A549 treated with AZD2906 at 1 μM for 4 hours (cell line): Measurements from ENCODE around the gene U2AF2. TPM values are rescaled to one million over a fixed set of nuclear protein-coding genes. Genes with fewer than 3 reads are reported as not detected.

ENCODE experiments used
- total RNA-seq: library from RNA; stranded (reverse); fragments of 200-300 nt; extraction: Qiagen RNA extraction; gene quantifications from 5 replicates; pipeline ENCODE4 v1.2.3, GENCODE V29; 2022

The U2AF2 gene
- 269 to 309 TPM (median 285 TPM) in 5 replicates for total RNA-seq

GRCh38 chr19:55654868-55655647, at the start of gene U2AF2:
TSS of gene U2AF2 (plus strand) at chr19:55655035. CDS start at chr19:55655105, 70 bp downstream.

DNA sequence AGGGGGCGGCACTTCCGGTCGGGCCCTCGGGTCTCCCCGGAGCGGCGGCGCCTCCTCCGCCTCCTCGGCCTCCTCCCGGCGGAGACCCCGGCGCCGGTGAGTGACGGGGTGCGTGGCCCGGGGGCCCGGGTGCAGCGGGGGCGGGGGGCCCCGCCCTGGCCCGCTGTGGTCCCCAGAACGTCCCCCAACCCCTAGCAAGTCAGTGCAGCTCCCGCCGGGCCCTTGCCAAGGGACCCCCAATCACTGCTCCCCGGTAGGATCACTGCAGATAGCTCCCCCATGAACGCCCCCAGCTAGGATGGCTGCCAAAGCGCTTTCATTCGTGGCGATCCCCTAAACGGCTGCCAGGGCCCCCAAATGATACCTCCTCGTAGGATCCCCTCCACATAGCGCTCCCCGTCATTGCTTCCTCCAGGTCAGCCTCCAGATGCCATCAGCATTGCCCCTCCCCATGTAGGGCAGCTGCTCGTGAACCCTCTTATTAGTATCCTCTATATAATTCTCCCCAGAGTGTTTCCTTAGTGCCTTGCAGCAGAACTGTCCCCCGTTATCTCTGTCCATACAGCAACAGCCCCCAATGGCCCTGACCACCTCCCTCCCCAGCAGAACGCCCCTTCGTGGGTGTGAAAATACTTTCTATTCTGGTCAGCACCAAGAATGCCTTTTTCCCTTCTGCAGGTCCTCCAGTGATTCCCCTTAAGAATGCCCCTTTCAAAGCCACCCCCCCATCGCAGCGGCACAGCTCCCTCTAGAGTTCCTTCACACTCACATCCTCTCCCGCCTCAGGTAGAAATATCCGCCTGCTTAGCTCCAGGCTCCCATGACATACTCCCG, 49.0 kb upstream of the U2AF2 start, which contains the start of gene ZNF865:
Gene ZNF865, plus strand, starts transcription at position 11 of the 834 bp plus-strand sequence. CDS start 7,972 bp downstream, outside the sequence.

DNA sequence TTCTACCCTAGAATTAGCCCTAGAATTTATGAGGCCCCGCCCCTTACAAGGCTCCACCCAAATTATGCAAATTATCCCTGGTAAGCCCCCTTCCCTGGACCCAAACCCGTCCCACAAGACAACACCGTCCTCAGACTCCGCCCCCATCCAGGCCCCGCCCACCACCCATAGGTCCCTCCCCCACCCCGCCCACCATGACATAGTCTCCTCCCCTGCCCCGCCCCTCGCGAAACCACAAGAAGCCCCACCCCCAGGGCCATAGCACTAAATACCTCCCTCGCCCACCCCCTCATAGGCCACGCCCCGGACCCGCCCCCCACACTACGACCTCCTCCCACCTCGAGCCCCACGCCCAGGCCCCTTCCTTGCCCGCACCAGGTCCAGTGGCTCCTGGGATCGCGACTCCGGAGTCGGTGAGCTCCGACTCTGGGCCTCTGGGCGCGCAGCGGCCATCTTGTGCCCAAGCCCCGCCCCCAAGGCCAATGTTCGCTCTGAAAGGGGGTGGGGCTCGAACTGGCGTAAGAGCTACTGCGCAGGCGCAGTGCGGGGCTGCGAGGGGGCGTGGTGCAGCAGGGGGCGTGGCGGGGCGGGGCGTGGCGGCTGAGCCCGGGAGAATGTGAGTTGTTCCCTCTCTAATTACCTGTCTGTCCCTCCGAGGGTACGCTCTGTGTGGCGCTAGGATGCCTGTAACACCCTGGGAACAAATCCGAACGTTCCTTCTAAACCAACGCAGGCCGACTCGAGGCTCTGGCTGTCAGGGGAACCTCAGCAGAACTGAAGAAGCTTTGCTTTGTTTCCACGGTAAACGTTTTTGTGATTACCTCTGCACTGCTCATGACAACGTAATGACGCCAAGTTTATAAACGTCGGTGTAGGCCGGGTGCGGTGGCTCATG, 30.5 kb upstream of the U2AF2 start, which contains the start of gene ZNF784:
Gene ZNF784, minus strand, starts transcription at position 458 of the 895 bp plus-strand sequence. Its CDS starts 5 bp downstream, at position 453.

DNA sequence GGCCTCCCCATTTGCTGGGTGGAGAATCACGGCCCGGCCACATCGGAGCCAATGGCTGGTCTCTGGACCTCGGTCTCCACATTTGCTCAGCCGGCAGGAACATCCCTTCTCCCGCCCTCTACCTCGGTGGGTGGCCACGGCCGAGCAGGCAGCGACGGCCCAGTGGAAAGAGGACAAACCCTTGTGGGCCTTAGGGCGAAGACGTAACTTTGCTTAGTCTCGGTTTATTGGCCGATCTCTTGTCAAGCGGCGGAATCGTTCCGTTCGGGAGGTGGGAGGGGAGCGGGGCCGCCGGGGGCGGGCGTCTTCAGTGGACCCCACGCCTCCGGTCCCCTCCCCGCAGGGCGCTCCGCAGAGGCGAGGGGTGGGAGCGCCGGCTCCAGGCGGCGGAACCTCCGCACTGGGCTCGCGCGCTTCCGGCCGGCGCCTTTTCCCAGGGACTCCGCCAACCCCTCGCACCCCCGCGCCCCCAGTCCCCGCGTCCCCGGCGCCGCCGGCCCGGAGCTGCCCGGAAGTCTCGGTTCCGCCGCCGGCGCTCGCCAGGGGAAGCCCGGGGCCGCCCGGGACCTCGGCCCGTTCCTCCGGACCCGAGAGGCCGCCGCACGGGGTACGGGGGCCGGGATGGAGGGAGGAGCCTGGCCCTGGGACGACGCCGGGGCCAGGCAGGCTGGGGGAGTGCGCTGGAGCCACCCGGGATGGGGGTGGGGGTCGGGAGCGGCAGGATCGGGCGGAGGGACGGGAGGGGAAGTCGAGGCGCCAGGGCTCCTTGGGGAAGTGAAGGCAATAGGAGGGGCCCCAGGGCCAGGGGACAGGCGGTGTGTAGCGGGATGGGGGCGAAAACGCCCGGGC, 14.0 kb upstream of the U2AF2 start, which contains the start of gene ZNF580:
Gene ZNF580, plus strand, starts transcription at position 426 of the 849 bp plus-strand sequence. CDS start 1,507 bp downstream, outside the sequence.

GRCh38 chr19:55643003-55643886, 11.6 kb upstream of the U2AF2 start, which contains the start of gene ZNF581:
TSS of gene ZNF581 (plus strand) at chr19:55643649. CDS start at chr19:55644572, 923 bp downstream.

DNA sequence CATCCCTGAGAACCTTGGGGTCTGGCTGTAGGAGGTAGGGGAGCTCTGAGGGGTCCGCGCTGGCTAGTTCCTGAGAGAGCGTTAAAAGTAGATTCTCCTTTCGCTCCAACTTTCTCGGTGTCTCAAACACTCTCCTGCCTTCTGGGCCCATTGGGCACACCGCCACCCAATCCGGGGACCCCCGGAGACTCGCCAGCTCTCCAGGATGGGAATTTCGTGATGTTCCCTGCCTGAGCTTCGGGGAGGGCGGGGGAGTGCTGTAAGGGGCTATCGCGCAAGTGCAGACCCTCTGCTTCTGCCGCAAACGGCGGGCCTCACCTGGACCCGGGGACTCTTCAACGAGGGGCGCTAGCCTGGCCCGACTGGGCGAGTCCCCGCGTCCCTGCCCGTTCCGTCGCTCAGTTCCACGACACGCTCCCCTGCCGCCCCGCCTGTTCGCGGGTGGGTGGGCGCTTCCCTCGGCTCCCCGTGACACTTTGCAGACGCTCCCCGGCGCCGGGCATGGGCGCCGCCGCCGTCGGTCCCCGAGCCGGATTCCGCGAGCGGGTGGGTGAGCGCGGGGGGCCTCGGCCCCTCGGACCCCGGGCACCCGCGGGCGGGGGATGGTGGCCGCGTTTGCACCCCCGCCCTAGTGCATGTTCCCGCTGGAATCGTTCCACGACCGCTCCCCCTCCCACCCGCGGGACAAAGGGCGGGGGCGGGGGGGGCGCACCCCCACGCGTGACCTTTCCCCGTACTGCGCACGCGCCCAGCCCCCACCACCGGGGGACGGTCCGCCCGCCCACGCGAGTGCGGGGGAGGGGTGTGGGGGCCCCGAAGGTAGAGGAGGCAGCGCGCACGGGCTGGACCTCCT, 6.9 kb upstream of the U2AF2 start, which contains the start of gene CCDC106:
Gene CCDC106, plus strand, starts transcription at position 481 of the 853 bp plus-strand sequence. CDS start 835 bp downstream, outside the sequence.

GRCh38 chr19:55674841-55675660, 20.2 kb downstream of the U2AF2 start, which contains the start of gene EPN1:
TSS of gene EPN1 (plus strand) at chr19:55675226. CDS start at chr19:55678628, 3,402 bp downstream.

Other genes starting within 250 kb of the U2AF2 start
- 270 to 454 TPM (median 404 TPM) in 5 replicates for gene UBE2S, start 247.2 kb upstream of the U2AF2 start, total RNA-seq
- gene SHISA7, start 211.7 kb upstream of the U2AF2 start, total RNA-seq = 0.01 TPM in 1 of 5 replicates, not detected in the others
- gene ISOC2, start 193.4 kb upstream of the U2AF2 start, total RNA-seq = 55.5 to 66.5 TPM (median 58.3 TPM) in 5 replicates
- not detected in 5 replicates for gene C19orf85, start 190.3 kb upstream of the U2AF2 start, total RNA-seq
- gene ZNF628, start 178.4 kb upstream of the U2AF2 start, total RNA-seq = 5.1 to 10.1 TPM (median 7.8 TPM) in 5 replicates
- 36.7 to 57.2 TPM (median 56.0 TPM) in 5 replicates for gene NAT14, start 169.8 kb upstream of the U2AF2 start, total RNA-seq
- 0.40 to 0.99 TPM (median 0.66 TPM) in 5 replicates for gene SSC5D, start 166.6 kb upstream of the U2AF2 start, total RNA-seq
- 1.5 to 2.4 TPM (median 1.9 TPM) in 5 replicates for gene SBK2, start 117.9 kb upstream of the U2AF2 start, total RNA-seq
- gene SBK3, start 109.5 kb upstream of the U2AF2 start, total RNA-seq = 1.9 to 2.2 TPM (median 2.1 TPM) in 5 replicates
- gene ZNF579, start 74.2 kb upstream of the U2AF2 start, total RNA-seq = 20.8 to 35.0 TPM (median 33.5 TPM) in 5 replicates
- gene FIZ1, start 55.5 kb upstream of the U2AF2 start, total RNA-seq = 20.8 to 26.0 TPM (median 24.6 TPM) in 5 replicates
- 13.9 to 20.0 TPM (median 17.7 TPM) in 5 replicates for gene ZNF524, start 54.7 kb upstream of the U2AF2 start, total RNA-seq
- 7.1 to 12.5 TPM (median 12.2 TPM) in 5 replicates for gene ZNF865, start 49.4 kb upstream of the U2AF2 start, total RNA-seq
- 4.4 to 6.8 TPM (median 6.4 TPM) in 5 replicates for gene ZNF784, start 30.5 kb upstream of the U2AF2 start, total RNA-seq
- 26.5 to 56.4 TPM (median 52.5 TPM) in 5 replicates for gene ZNF580, start 14.0 kb upstream of the U2AF2 start, total RNA-seq
- 40.1 to 50.7 TPM (median 47.5 TPM) in 5 replicates for gene ZNF581, start 11.4 kb upstream of the U2AF2 start, total RNA-seq
- 15.2 to 19.4 TPM (median 16.9 TPM) in 5 replicates for gene CCDC106, start 6.8 kb upstream of the U2AF2 start, total RNA-seq
- 135 to 218 TPM (median 203 TPM) in 5 replicates for gene EPN1, start 20.2 kb downstream of the U2AF2 start, total RNA-seq
- gene NLRP9, start 83.4 kb downstream of the U2AF2 start, total RNA-seq = not detected in 5 replicates
- gene RFPL4A, start 104.1 kb downstream of the U2AF2 start, total RNA-seq = 0.48 to 1.1 TPM (median 0.80 TPM) in 5 replicates
- 0.10 to 0.29 TPM (median 0.14 TPM) in 4 of 5 replicates, not detected in the other for gene RFPL4AL1, start 114.1 kb downstream of the U2AF2 start, total RNA-seq
- 0.01 to 0.03 TPM (median 0.03 TPM) in 4 of 5 replicates, not detected in the other for gene NLRP11, start 177.0 kb downstream of the U2AF2 start, total RNA-seq
- 0.02 TPM in 1 of 5 replicates, not detected in the others for gene NLRP4, start 181.5 kb downstream of the U2AF2 start, total RNA-seq